HG03064 (cell line): Measurements from ENCODE around the gene THPO.
A peak's percentile ranks its signal among the peaks of the same experiment; 100 is the strongest.

ENCODE experiments used
- ATAC-seq: cut with Tn5 transposase; IDR thresholded peaks from one replicate; pipeline ENCODE4 v1.9.1; 2021; ENCODE audit warnings: low read depth; ENCODE audit not compliant: unreplicated experiment

The THPO gene

DNA sequence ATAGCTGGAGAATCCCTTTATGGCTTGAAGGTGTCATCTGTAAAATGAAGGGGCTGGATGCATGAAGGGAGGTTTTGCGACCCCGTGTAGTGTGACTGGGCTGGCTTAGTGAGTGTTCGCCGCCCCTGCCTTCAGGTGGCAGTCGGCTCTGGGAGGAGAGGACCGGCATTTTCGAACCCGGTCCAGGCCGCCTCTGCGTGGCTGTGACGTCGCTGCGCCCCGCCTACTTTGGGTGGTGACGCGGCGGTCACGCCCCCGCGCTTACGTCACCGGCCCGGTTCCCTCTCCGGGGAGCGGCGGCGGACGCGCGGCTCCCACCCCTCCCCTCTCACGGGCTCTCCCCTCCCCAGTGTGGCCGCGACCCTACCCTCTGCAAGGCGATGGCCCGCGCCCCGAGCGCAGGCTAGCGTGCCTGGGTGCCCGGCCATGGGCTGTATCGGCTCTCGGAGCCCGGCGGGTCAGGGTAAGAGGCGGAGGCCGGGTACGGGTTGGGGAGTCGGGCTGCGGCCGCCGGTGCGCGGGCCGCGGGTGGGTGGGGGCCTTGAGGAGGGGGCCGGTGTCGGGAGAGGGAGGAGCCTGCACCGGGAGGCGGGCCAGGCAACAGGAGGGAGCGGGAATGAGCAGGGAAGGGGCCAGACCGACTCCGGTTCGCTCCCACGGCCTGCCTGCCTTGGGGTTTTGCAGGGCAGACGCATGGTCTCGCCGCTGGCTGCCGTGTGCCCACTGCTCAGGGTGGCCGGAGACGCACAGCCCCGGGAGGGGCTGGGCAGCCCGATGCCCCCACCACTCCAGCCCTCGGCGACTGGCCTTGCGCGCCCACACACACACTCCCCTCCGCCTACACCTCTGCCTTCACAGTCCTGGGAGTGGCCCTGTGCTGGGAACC is 42.1 kb downstream of the THPO start:
- ATAC-seq, result peak; percentile 53

DNA sequence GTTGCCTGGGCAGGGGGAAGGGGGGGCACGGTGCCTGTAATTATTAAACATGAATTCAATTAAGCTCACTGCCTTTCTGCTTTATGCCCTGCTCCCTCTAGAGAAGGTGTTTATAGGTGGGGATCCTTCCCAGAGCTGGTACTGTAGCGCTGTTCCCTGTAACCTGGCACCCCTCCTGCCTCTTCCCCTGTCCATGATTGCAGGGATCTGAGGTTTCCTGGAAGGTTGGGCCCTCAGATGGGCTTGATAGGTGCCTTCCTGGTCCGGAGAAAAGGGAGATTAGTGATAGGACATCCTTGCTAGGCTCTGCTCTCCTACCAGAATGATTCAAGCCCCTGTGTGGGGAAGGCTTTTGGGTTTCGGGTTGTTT is 42.7 kb downstream of the THPO start:
- ATAC-seq, result peak; percentile 10

DNA sequence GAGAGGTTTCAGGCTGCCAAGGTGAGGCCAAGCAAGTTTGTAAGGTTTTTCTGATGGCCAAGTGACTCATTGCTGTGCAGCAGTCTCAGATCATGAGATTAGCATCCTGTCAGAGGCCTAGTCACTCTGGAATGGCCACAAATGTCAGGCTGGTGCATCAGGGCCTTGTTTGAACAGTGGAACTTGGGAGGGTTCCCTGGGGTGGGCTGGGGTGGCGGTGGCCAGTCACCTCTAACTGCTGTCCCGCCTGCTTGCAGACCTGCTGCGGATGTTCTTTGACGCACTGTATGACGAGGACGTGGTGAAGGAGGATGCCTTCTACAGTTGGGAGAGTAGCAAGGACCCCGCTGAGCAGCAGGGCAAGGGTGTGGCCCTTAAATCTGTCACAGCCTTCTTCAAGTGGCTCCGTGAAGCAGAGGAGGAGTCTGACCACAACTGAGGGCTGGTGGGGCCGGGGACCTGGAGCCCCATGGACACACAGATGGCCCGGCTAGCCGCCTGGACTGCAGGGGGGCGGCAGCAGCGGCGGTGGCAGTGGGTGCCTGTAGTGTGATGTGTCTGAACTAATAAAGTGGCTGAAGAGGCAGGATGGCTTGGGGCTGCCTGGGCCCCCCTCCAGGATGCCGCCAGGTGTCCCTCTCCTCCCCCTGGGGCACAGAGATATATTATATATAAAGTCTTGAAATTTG is 43.4 kb downstream of the THPO start:
- no peak for ATAC-seq

DNA sequence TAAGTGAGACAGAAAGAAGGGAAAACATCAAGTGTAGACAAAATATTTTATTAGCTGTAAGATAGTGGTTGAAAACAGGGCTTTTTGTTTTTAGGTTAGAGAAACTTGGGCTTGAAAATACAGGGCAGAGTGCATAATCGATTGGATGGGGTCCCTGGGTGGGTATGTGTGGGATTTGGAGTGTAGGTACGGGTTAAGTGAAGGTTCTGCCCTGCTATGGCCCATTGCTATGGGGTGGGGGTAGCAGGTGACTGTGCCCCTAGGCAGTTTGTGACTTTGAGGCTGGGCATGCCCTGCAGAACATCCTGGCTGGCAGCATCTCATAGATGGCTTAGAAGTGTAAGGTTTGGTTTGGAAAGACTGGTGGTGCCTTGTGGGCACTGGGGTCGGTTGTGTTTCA is 44.3 kb downstream of the THPO start:
- no peak for ATAC-seq

DNA sequence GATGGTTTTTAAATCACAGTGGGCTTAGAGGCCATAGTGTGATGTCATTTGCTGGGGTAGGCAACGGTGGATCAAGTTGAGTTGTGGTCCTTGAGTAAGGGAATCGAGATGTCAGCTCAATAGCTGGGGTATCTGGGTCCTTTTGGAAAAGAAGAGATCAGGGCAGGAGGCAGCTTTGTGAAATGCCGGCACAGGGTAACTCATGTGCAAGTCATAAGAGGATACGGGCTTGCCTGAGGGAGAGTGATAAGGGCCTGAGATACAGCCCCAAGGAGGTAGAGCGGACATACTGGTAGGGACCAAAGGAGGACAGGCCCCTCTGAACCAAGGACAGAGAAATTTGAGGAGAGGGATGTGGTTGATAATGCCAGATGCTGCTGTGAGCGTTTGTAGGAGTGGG is 44.8 kb downstream of the THPO start:
- ATAC-seq, result no peak

DNA sequence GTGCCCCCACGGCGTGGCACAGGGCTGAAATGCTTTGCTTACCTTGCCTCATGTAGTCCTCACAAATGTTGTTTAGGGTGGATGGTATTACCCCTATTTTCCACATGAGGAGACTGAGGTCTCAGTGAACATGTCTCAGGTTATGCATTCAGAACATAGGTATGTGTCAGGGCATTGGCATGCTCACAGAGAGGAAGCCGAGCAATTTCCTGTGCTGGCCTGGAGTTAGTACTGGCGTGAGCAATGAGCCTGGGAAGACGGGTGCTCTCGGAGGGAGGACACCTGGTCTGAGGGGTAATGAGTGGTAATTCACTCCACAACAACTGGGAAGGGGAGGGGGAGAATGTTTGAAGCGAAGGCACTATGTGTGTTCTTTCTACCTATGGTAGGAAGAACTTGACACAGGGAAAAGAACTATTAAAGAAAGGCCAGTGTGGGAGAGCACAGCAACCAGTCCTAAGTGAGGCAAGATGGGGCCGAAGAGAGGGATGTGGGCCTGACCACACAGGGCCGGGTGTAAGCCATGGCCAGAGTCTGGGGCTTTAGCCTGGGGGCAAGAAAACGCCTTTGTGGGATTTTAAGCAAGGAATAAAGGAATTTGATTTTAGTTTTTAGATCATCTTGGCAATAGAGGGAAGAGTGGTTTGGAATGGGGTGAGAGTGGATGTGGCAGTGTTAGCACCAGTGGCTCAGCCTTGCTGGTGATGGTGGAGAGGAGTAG is 45.5 kb downstream of the THPO start:
- ATAC-seq, result no peak

DNA sequence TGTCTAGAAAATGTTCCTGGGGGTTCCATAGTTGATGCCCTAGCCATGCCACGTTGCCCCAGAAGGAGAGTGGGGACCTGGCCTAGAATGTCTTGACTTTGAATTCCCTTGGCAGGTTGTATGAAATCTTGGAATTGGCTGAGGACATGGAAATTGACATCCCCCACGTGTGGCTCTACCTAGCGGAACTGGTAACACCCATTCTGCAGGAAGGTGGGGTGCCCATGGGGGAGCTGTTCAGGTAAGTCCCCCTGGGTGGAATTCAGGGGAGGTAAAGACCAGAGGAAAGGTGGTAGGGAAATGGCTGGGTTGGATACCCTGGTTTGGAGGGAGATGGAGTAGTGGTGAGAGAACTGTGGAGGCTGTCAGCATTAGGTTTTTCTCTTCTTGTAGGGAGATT is 49.5 kb downstream of the THPO start:
- no peak for ATAC-seq

DNA sequence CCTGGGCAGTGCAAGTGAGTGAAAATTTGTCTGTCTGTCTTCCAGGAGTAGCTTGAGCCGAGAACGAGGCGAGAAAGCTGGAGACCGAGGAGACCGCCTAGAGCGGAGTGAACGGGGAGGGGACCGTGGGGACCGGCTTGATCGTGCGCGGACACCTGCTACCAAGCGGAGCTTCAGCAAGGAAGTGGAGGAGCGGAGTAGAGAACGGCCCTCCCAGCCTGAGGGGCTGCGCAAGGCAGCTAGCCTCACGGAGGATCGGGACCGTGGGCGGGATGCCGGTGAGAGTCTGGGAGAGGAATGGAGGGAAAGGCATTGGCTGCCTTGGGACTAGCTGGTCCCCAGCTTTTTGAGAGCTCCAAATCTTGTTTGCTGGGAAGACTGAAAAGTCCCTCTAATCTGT is 50.8 kb downstream of the THPO start:
- no peak for ATAC-seq

DNA sequence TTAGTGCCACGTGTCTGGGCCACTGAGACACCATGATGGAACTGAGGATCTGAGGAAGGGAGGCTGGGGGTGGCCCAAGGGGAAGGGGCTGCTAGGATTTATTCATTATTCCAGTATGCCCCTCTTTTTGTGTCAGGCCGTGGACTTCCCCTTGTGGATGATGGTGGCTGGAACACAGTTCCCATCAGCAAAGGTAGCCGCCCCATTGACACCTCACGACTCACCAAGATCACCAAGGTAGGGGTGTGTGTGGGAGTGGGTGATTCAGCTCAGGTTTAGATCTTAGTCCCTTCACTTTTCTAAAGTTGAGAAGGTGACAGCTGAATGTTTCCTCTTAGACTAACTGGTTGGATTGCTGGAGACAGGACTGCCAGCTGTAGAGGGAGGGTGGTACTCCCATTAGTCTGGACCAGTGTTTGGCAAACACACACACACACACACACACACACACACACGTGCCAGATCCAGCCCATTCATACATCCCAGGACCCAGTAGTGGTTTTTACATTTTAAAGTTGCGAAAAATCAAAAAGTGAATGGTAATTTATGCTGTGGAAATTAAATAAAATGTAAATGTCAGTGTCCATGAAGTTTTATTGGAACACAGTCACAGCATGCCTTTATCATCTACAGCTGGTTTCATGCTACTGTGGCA is 52.2 kb downstream of the THPO start:
- ATAC-seq, result no peak

DNA sequence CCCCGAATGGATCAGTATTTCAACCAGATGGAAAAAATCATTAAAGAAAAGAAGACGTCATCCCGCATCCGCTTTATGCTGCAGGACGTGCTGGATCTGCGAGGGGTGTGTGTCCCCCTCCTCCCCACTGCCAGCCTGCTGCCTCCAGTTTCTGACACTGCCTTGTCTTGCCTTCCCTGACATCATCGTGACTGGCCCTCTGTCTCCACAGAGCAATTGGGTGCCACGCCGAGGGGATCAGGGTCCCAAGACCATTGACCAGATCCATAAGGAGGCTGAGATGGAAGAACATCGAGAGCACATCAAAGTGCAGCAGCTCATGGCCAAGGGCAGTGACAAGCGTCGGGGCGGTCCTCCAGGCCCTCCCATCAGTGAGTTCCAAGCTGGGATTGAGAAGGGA is 52.7 kb downstream of the THPO start:
- no peak for ATAC-seq

DNA sequence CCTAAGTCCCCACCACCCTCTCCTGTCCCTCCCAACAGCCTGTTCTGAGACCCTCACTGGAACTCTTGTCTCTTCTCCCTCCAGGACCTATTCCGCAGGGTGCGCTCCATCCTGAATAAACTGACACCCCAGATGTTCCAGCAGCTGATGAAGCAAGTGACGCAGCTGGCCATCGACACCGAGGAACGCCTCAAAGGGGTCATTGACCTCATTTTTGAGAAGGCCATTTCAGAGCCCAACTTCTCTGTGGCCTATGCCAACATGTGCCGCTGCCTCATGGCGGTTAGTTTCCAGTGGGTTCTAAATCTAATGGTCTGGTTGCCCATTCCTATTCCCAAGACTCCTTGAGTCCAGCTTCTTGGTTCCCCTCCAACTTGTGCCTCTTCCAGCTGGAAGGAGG is 54.3 kb downstream of the THPO start:
- ATAC-seq, result no peak

DNA sequence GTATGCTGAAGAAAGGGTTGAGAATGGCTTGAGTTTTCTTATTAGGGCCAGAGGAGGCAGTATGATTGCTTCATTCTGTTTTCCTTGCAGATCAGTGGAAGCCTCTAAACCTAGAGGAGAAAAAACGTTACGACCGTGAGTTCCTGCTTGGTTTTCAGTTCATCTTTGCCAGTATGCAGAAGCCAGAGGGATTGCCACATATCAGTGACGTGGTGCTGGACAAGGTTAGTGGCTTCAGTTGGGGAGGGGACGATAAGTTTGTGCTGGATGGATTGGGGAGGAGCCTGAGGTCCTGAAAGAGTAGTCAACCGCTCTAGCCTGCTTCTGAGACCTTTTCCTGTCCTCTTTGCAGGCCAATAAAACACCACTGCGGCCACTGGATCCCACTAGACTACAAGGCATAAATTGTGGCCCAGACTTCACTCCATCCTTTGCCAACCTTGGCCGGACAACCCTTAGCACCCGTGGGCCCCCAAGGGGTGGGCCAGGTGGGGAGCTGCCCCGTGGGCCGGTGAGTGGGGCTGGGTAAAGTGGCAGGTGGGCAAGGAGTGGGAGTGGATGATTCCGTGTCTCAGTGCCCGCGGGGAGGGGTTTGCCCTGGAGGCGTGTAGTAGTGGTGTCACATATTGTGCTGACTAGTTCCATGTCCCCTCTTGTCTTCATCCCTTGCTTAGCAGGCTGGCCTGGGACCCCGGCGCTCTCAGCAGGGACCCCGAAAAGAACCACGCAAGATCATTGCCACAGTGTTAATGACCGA is 55.1 kb downstream of the THPO start:
- no peak for ATAC-seq
